Measurements from ENCODE around the gene APOBEC3H. TPM values are rescaled to one million over a fixed set of nuclear protein-coding genes. Genes with fewer than 3 reads are reported as not detected.
A peak's percentile ranks its signal among the peaks of the same experiment; 100 is the strongest.
"Not testable (repeated sequence)": the region's sequence is repeated elsewhere in the genome, so short reads cannot be mapped to it uniquely, and the experiment has no call there.

APOBEC3H gene
- total RNA-seq, result not detected

- DNase-seq (ENCODE audit: low spot score in 2 of 2) (peak in 1 of 2 donors; percentile 12), FAIRE-seq (no peak)
These were observed at the start of gene APOBEC3H for GRCh38 chr22:39097098-39098020. Gene APOBEC3H, plus strand, starts transcription at chr22:39097244. Its CDS starts 3,035 bp downstream, at chr22:39100279.

- DNase-seq (ENCODE audit: low spot score in 2 of 2); FAIRE-seq: not testable (repeated sequence)
These were observed 47.6 kb upstream of the APOBEC3H start for GRCh38 chr22:39049486-39049885.

GRCh38 chr22:39051844-39052495 lies 45.1 kb upstream of the APOBEC3H start:
- FAIRE-seq; DNase-seq (ENCODE audit: low spot score in 2 of 2): not testable (repeated sequence)

GRCh38 chr22:39055658-39056057 lies 41.4 kb upstream of the APOBEC3H start:
- no peak for DNase-seq (ENCODE audit: low spot score in 2 of 2)
- FAIRE-seq, result no peak

GRCh38 chr22:39061290-39061689 lies 35.8 kb upstream of the APOBEC3H start:
- DNase-seq (ENCODE audit: low spot score in 2 of 2); FAIRE-seq: not testable (repeated sequence)

GRCh38 chr22:39061951-39062350 lies 35.1 kb upstream of the APOBEC3H start:
- not testable (repeated sequence) for FAIRE-seq; DNase-seq (ENCODE audit: low spot score in 2 of 2)

GRCh38 chr22:39063904-39064303 lies 33.1 kb upstream of the APOBEC3H start:
- not testable (repeated sequence) for DNase-seq (ENCODE audit: low spot score in 2 of 2); FAIRE-seq

- DNase-seq (ENCODE audit: low spot score in 2 of 2); FAIRE-seq: not testable (repeated sequence)
These were observed 30.4 kb upstream of the APOBEC3H start for GRCh38 chr22:39066442-39067276.

- FAIRE-seq, result no peak
- DNase-seq (ENCODE audit: low spot score in 2 of 2), result no peak
These were observed 28.8 kb upstream of the APOBEC3H start for GRCh38 chr22:39068033-39068785.

GRCh38 chr22:39070186-39070585 lies 26.9 kb upstream of the APOBEC3H start:
- FAIRE-seq, result no peak
- DNase-seq (ENCODE audit: low spot score in 2 of 2), result no peak

GRCh38 chr22:39072581-39072981 lies 24.5 kb upstream of the APOBEC3H start:
- not testable (repeated sequence) for FAIRE-seq; DNase-seq (ENCODE audit: low spot score in 2 of 2)

- DNase-seq (ENCODE audit: low spot score in 2 of 2) (no peak), FAIRE-seq (no peak)
These were observed 23.1 kb upstream of the APOBEC3H start for GRCh38 chr22:39073981-39074380.

GRCh38 chr22:39076155-39077025 lies 20.7 kb upstream of the APOBEC3H start:
- DNase-seq (ENCODE audit: low spot score in 2 of 2); FAIRE-seq: not testable (repeated sequence)

GRCh38 chr22:39077026-39077840 lies 19.8 kb upstream of the APOBEC3H start, which contains the start of gene APOBEC3G:
Gene APOBEC3G, plus strand, starts transcription at chr22:39077275. Its CDS starts 87 bp downstream, at chr22:39077362.
- not testable (repeated sequence) for DNase-seq (ENCODE audit: low spot score in 2 of 2); FAIRE-seq

- not testable (repeated sequence) for FAIRE-seq; DNase-seq (ENCODE audit: low spot score in 2 of 2)
These were observed 19.1 kb upstream of the APOBEC3H start for GRCh38 chr22:39077912-39078311.

- FAIRE-seq, result no peak
- DNase-seq (ENCODE audit: low spot score in 2 of 2), result no peak
These were observed 18.7 kb upstream of the APOBEC3H start for GRCh38 chr22:39078329-39078728.

GRCh38 chr22:39079054-39079637 lies 17.9 kb upstream of the APOBEC3H start:
- not testable (repeated sequence) for FAIRE-seq; DNase-seq (ENCODE audit: low spot score in 2 of 2)

Measured in frontal cortex (tissue), 4 donors.